Trophoblast cell (in vitro differentiated cells and primary cell): ENCODE data around the gene CPA5.
A peak's percentile ranks its signal among the peaks of the same experiment; 100 is the strongest.

Experiments
- DNase-seq, 2 donors: peaks; one replicate each; pipeline ENCODE4 v3.0.0-alpha.2; 2016
- H2AFZ ChIP-seq: 2 replicates; pipeline ENCODE4 v1.6.1; 2013; ENCODE audit warnings: low read length, moderate library complexity, mild to moderate bottlenecking; ENCODE audit not compliant: insufficient read depth, poor library complexity
- H2AK5ac ChIP-seq: 2 replicates; pipeline ENCODE4 v1.6.1; 2013; ENCODE audit warnings: mild to moderate bottlenecking, low read length
- H2BK120ac ChIP-seq: 2 replicates; pipeline ENCODE4 v1.6.1; 2013; ENCODE audit warnings: low read length, mild to moderate bottlenecking, moderate library complexity; ENCODE audit not compliant: insufficient read depth, poor library complexity
- H2BK12ac ChIP-seq: 2 replicates; pipeline ENCODE4 v1.6.1; 2013; ENCODE audit warnings: mild to moderate bottlenecking, low read length, moderate library complexity
- H2BK5ac ChIP-seq: 2 replicates; pipeline ENCODE4 v1.6.1; 2013; ENCODE audit warnings: low read length, low read depth, moderate library complexity, mild to moderate bottlenecking; ENCODE audit not compliant: poor library complexity
- H3K14ac ChIP-seq: 2 replicates; pipeline ENCODE4 v1.6.1; 2013; ENCODE audit warnings: mild to moderate bottlenecking, low read length
- H3K18ac ChIP-seq: 2 replicates; pipeline ENCODE4 v1.6.1; 2013; ENCODE audit warnings: mild to moderate bottlenecking, low read length
- H3K23ac ChIP-seq: 2 replicates; pipeline ENCODE4 v1.6.1; 2013; ENCODE audit warnings: low read length
- H3K27ac ChIP-seq: 2 replicates; pipeline ENCODE4 v1.5.1; 2013; ENCODE audit warnings: low read depth, mild to moderate bottlenecking, inconsistent platforms, low read length, moderate library complexity
- H3K27me3 ChIP-seq: 2 replicates; pipeline ENCODE4 v1.6.1; 2013; ENCODE audit warnings: inconsistent platforms, mild to moderate bottlenecking, low read length, moderate library complexity; ENCODE audit not compliant: insufficient read depth
- H3K36me3 ChIP-seq, 2 experiments: 1 replicate in 1 of 2; 2 replicates in 1 of 2; pipeline ENCODE4 v1.6.1; 2013; ENCODE audit warnings: low read length in 2 of 2, mild to moderate bottlenecking in 2 of 2, moderate library complexity in 1 of 2; ENCODE audit not compliant: insufficient read depth in 2 of 2, control insufficient read depth in 1 of 2
- H3K4ac ChIP-seq: 2 replicates; pipeline ENCODE4 v1.6.1; 2013; ENCODE audit warnings: low read depth, mild to moderate bottlenecking, low read length, moderate library complexity
- H3K4me1 ChIP-seq, 2 experiments: 1 replicate in 1 of 2; 2 replicates in 1 of 2; pipeline ENCODE4 v1.6.1; 2013; ENCODE audit warnings: low read length in 2 of 2, mild to moderate bottlenecking in 2 of 2, moderate library complexity in 1 of 2; ENCODE audit not compliant: insufficient read depth in 2 of 2, control insufficient read depth in 1 of 2
- H3K4me2 ChIP-seq: 2 replicates; pipeline ENCODE4 v1.6.1; 2013; ENCODE audit warnings: inconsistent platforms, mild to moderate bottlenecking, low read length, moderate library complexity
- H3K4me3 ChIP-seq: 2 replicates; pipeline ENCODE4 v1.5.1; 2013; ENCODE audit warnings: mild to moderate bottlenecking, low read depth, low read length, inconsistent platforms
- H3K79me1 ChIP-seq: one replicate; pipeline ENCODE4 v1.6.1; 2013; ENCODE audit warnings: low read length
- H3K79me2 ChIP-seq: 2 replicates; pipeline ENCODE4 v1.6.1; 2013; ENCODE audit warnings: low read length, mild to moderate bottlenecking; ENCODE audit not compliant: control insufficient read depth, insufficient read depth, poor library complexity
- H3K9ac ChIP-seq: 2 replicates; pipeline ENCODE4 v1.6.1; 2013; ENCODE audit warnings: mild to moderate bottlenecking, low read length
- H3K9me3 ChIP-seq: 2 replicates; pipeline ENCODE4 v1.6.1; 2013; ENCODE audit warnings: low read depth, mild to moderate bottlenecking, control low read depth, inconsistent platforms, low read length; ENCODE audit not compliant: insufficient read depth
- H4K12ac ChIP-seq: 2 replicates; pipeline ENCODE4 v1.6.1; 2013; ENCODE audit warnings: low read depth, mild to moderate bottlenecking, low read length, moderate library complexity
- H4K8ac ChIP-seq: 2 replicates; pipeline ENCODE4 v1.6.1; 2013; ENCODE audit warnings: low read depth, mild to moderate bottlenecking, low read length, moderate library complexity
- H4K91ac ChIP-seq: one replicate; pipeline ENCODE4 v1.6.1; 2013; ENCODE audit warnings: low read depth, mild to moderate bottlenecking, low read length, moderate library complexity
- WGBS: extraction: QIAGEN DNeasy Blood & Tissue Kit; methylation state at CpG from one replicate; pipeline ENCODE4 v1.1.7; 2013; ENCODE audit warnings: missing lambda C conversion rate; ENCODE audit not compliant: insufficient read length, insufficient coverage; ENCODE audit errors: extremely low coverage; 5-methylcytosine and 5-hydroxymethylcytosine counted together

The CPA5 gene

DNA sequence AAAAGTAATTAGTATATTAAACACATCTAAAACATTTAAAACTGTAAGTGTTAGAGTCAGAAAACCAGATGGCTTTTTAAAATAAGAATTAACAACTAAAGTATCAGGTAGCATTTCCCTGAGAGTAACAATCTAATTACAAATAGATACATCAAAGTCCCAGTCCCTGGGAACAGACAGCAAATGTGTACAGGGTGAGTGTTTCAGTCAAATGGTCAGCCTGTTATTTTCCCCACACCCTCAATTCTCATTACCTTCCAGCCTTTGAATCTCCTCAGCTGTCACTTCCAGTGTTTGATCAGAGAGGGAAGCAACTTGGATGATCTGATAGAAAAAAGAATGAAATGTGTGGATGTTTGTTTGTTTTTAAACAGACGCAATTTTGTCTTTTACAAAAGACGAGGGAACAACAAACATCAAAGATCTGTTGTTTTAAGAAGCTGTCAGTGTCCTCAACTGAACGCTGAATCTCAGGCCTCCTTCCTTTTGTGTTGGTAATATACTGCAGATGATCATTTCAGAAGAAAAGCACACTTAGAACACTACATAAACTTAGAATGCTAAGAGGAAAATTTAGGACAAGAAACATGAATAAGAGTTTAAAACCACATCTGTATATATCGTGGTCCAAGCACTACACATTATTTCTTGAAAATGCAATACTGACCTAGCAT is 66.4 kb downstream of the CPA5 start:
- Histone ChIP-seq H3K27me3 (no peaks in the 10 kb centered on the region), H3K27ac (peak overlapping the region; percentile 39), H3K4me1 (peaks cover 7 to 9% of the 10 kb centered on the region in 2 experiments), H3K9ac (no peak overlapping the region), H3K9me3 (no peaks in the 10 kb centered on the region), H3K23ac (no peak overlapping the region), H3K14ac (no peak overlapping the region), H2BK120ac (peak overlapping the region; percentile 51), H4K8ac (no peak overlapping the region), H3K4me2 (no peak overlapping the region), H3K4ac (no peak overlapping the region), H4K91ac (no peak overlapping the region), H2AK5ac (no peak overlapping the region), H2AFZ (no peak overlapping the region), H4K12ac (no peak overlapping the region), H2BK5ac (no peak overlapping the region), H3K18ac (no peak overlapping the region), H2BK12ac (no peak overlapping the region), H3K79me1 (peaks cover 15% of the 10 kb centered on the region), H3K36me3 (no peaks in the 10 kb centered on the region), H3K4me3 (no peak overlapping the region), H3K79me2 (peaks cover 2% of the 10 kb centered on the region)
- WGBS: 100% methylated on average over 1 of the region's 4 CpGs
- DNase-seq: no peak

- peaks cover 2% of the 10 kb centered on the region for H3K79me2 ChIP-seq
- H3K9ac ChIP-seq: no peak overlapping the region
- H2BK12ac ChIP-seq: peak overlapping the region; percentile 61
- peak overlapping the region; percentile 51 for H4K91ac ChIP-seq
- H3K4me3 ChIP-seq: no peak overlapping the region
- no peak overlapping the region for H3K23ac ChIP-seq
- WGBS: no CpG with 5 or more reads among the region's 4 CpGs
- H4K12ac ChIP-seq: no peak overlapping the region
- peaks cover 18% of the 10 kb centered on the region for H3K79me1 ChIP-seq
- peak overlapping the region; percentile 64 for H3K18ac ChIP-seq
- H3K27ac ChIP-seq: no peak overlapping the region
- no peak overlapping the region for H3K14ac ChIP-seq
- H3K4me2 ChIP-seq: no peak overlapping the region
- H4K8ac ChIP-seq: no peak overlapping the region
- H2BK5ac ChIP-seq: peak overlapping the region; percentile 75
- peaks cover 7 to 11% of the 10 kb centered on the region in 2 experiments for H3K4me1 ChIP-seq
- H3K4ac ChIP-seq: peak overlapping the region; percentile 16
- peak overlapping the region; percentile 31 for H2BK120ac ChIP-seq
- no peaks in the 10 kb centered on the region for H3K36me3 ChIP-seq
- no peaks in the 10 kb centered on the region for H3K9me3 ChIP-seq
- no peak for DNase-seq
- H2AFZ ChIP-seq: no peak overlapping the region
- H3K27me3 ChIP-seq: no peaks in the 10 kb centered on the region
- H2AK5ac ChIP-seq: peak overlapping the region; percentile 72
Measured at GRCh38 chr7:130413201-130413600, 68.6 kb downstream of the CPA5 start.

DNA sequence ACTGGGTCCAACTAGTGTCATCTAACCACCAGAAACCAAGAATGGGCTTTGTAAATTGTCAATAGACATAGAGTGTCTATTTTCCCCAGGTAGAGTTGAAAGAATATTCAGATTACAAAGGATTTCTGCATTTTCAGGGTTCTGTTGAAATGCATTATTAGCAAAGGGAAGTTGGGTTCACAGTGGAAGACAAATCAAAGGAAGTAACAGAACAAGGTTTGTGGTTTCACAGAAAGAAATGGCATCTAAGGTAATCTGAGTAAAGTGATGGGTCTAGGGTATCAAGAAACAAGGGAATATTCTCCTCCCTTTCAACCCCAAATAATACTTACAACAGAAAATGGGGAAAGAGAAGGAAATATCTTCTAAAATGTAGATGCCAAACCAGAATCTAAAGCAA is 70.4 kb downstream of the CPA5 start:
- no peak overlapping the region for H4K12ac ChIP-seq
- no peak overlapping the region for H3K14ac ChIP-seq
- no peak overlapping the region for H3K9ac ChIP-seq
- H3K18ac ChIP-seq: no peak overlapping the region
- no peak overlapping the region for H3K4ac ChIP-seq
- no peak overlapping the region for H2BK12ac ChIP-seq
- H3K36me3 ChIP-seq: no peaks in the 10 kb centered on the region
- H2BK120ac ChIP-seq: no peak overlapping the region
- no peak overlapping the region for H3K4me2 ChIP-seq
- peaks cover 16% of the 10 kb centered on the region for H3K79me1 ChIP-seq
- H3K9me3 ChIP-seq: no peaks in the 10 kb centered on the region
- H2BK5ac ChIP-seq: no peak overlapping the region
- no peak overlapping the region for H3K23ac ChIP-seq
- no peak for DNase-seq
- no peak overlapping the region for H4K8ac ChIP-seq
- H2AK5ac ChIP-seq: no peak overlapping the region
- H3K79me2 ChIP-seq: peaks cover 2% of the 10 kb centered on the region
- H2AFZ ChIP-seq: no peak overlapping the region
- H4K91ac ChIP-seq: no peak overlapping the region
- no peak overlapping the region for H3K4me3 ChIP-seq
- peaks cover 6 to 10% of the 10 kb centered on the region in 2 experiments for H3K4me1 ChIP-seq
- H3K27me3 ChIP-seq: no peaks in the 10 kb centered on the region
- no peak overlapping the region for H3K27ac ChIP-seq

- Histone ChIP-seq H3K4me3 (no peak overlapping the region), H4K8ac (no peak overlapping the region), H3K27ac (no peak overlapping the region), H2BK12ac (peak overlapping the region; percentile 23), H3K9ac (peak overlapping the region; percentile 48), H3K36me3 (no peaks in the 10 kb centered on the region), H3K18ac (no peak overlapping the region), H3K9me3 (no peaks in the 10 kb centered on the region), H3K23ac (no peak overlapping the region), H2BK5ac (no peak overlapping the region), H3K4me1 (peaks cover 3 to 8% of the 10 kb centered on the region in 2 experiments), H3K79me2 (no peaks in the 10 kb centered on the region), H3K4ac (no peak overlapping the region), H4K91ac (no peak overlapping the region), H3K79me1 (peaks cover 10% of the 10 kb centered on the region), H3K27me3 (no peaks in the 10 kb centered on the region), H2AK5ac (no peak overlapping the region), H4K12ac (no peak overlapping the region), H3K14ac (no peak overlapping the region), H2AFZ (no peak overlapping the region), H2BK120ac (no peak overlapping the region), H3K4me2 (no peak overlapping the region)
- no peak for DNase-seq
- WGBS: no CpG with 5 or more reads among the region's 5 CpGs
Measured at GRCh38 chr7:130417213-130417612, 72.6 kb downstream of the CPA5 start.
